GM21515 (cell line): ENCODE measurements around the gene NR3C1.
"Not testable (repeated sequence)": the region's sequence is repeated elsewhere in the genome, so short reads cannot be mapped to it uniquely, and the experiment has no call there.

Experiments
- ATAC-seq: cut with Tn5 transposase; IDR thresholded peaks from one replicate; pipeline ENCODE4 v1.9.1; 2021; ENCODE audit not compliant: unreplicated experiment

NR3C1 gene

GRCh38 chr5:143341807-143342570 lies 61.5 kb downstream of the NR3C1 start:
- no peak for ATAC-seq

GRCh38 chr5:143340891-143341685 lies 62.4 kb downstream of the NR3C1 start:
- ATAC-seq: no peak

GRCh38 chr5:143338658-143339366 lies 64.7 kb downstream of the NR3C1 start:
- no peak for ATAC-seq

- no peak for ATAC-seq
These were observed 65.5 kb downstream of the NR3C1 start for GRCh38 chr5:143337946-143338345.

GRCh38 chr5:143336485-143336884 lies 67.0 kb downstream of the NR3C1 start:
- ATAC-seq: no peak

- no peak for ATAC-seq
These were observed 68.6 kb downstream of the NR3C1 start for GRCh38 chr5:143334903-143335302.

GRCh38 chr5:143334380-143334779 lies 69.1 kb downstream of the NR3C1 start:
- ATAC-seq: not testable (repeated sequence)

- ATAC-seq: no peak
These were observed 71.5 kb downstream of the NR3C1 start for GRCh38 chr5:143331956-143332355.

- no peak for ATAC-seq
These were observed 73.6 kb downstream of the NR3C1 start for GRCh38 chr5:143329843-143330242.

- ATAC-seq: no peak
These were observed 74.8 kb downstream of the NR3C1 start for GRCh38 chr5:143328589-143329220.

- not testable (repeated sequence) for ATAC-seq
These were observed 78.4 kb downstream of the NR3C1 start for GRCh38 chr5:143325086-143325485.

- not testable (repeated sequence) for ATAC-seq
These were observed 80.4 kb downstream of the NR3C1 start for GRCh38 chr5:143322931-143323630.

GRCh38 chr5:143322176-143322575 lies 81.3 kb downstream of the NR3C1 start:
- ATAC-seq: no peak

GRCh38 chr5:143319437-143320227 lies 83.9 kb downstream of the NR3C1 start:
- no peak for ATAC-seq

GRCh38 chr5:143318833-143319232 lies 84.7 kb downstream of the NR3C1 start:
- ATAC-seq: no peak

GRCh38 chr5:143318270-143318669 lies 85.2 kb downstream of the NR3C1 start:
- ATAC-seq: no peak

GRCh38 chr5:143316844-143317631 lies 86.4 kb downstream of the NR3C1 start:
- no peak for ATAC-seq

GRCh38 chr5:143316337-143316736 lies 87.1 kb downstream of the NR3C1 start:
- ATAC-seq: no peak

- no peak for ATAC-seq
These were observed 87.6 kb downstream of the NR3C1 start for GRCh38 chr5:143315929-143316328.
